HG03460 (cell line): Measurements from ENCODE around the gene NAPB.
"Not testable (repeated sequence)": the region's sequence is repeated elsewhere in the genome, so short reads cannot be mapped to it uniquely, and the experiment has no call there.

Experiments used
- ATAC-seq: cut with Tn5 transposase; IDR thresholded peaks from one replicate; pipeline ENCODE4 v1.9.1; 2021; ENCODE audit not compliant: unreplicated experiment

Gene NAPB

GRCh38 chr20:23420943-23421931, at the start of gene NAPB:
Gene NAPB, minus strand, starts transcription at chr20:23421488. Its CDS starts 86 bp downstream, at chr20:23421402.
- peak; percentile 94 for ATAC-seq

GRCh38 chr20:23466961-23467360, 45.7 kb upstream of the NAPB start:
- ATAC-seq: not testable (repeated sequence)

- no peak for ATAC-seq
These were observed 39.9 kb upstream of the NAPB start for GRCh38 chr20:23461180-23461579.

GRCh38 chr20:23459461-23460150, 38.3 kb upstream of the NAPB start:
- no peak for ATAC-seq

- ATAC-seq: no peak
These were observed 35.6 kb upstream of the NAPB start for GRCh38 chr20:23456873-23457272.

GRCh38 chr20:23456409-23456808, 35.1 kb upstream of the NAPB start:
- no peak for ATAC-seq

- no peak for ATAC-seq
These were observed 34.4 kb upstream of the NAPB start for GRCh38 chr20:23455639-23456038.

GRCh38 chr20:23454816-23455215, 33.5 kb upstream of the NAPB start:
- no peak for ATAC-seq

- no peak for ATAC-seq
These were observed 32.6 kb upstream of the NAPB start for GRCh38 chr20:23453549-23454543.

- ATAC-seq: no peak
These were observed 31.5 kb upstream of the NAPB start, which contains the start of gene CST11 for GRCh38 chr20:23452776-23453175. Gene CST11, minus strand, starts transcription at chr20:23452876. Its CDS starts 65 bp downstream, at chr20:23452811.

- no peak for ATAC-seq
These were observed 30.7 kb upstream of the NAPB start for GRCh38 chr20:23451956-23452487.

GRCh38 chr20:23450877-23451276, 29.6 kb upstream of the NAPB start:
- ATAC-seq: no peak

GRCh38 chr20:23449421-23449820, 28.1 kb upstream of the NAPB start:
- ATAC-seq: no peak

GRCh38 chr20:23448167-23448566, 26.9 kb upstream of the NAPB start:
- ATAC-seq: no peak

GRCh38 chr20:23446505-23446904, 25.2 kb upstream of the NAPB start:
- no peak for ATAC-seq

GRCh38 chr20:23445596-23446217, 24.4 kb upstream of the NAPB start:
- ATAC-seq: no peak

- ATAC-seq: no peak
These were observed 23.6 kb upstream of the NAPB start for GRCh38 chr20:23444859-23445258.

GRCh38 chr20:23442436-23442835, 21.1 kb upstream of the NAPB start:
- no peak for ATAC-seq

GRCh38 chr20:23441850-23442313, 20.6 kb upstream of the NAPB start:
- peak; percentile 76 for ATAC-seq

- ATAC-seq: no peak
These were observed 18.7 kb upstream of the NAPB start for GRCh38 chr20:23440004-23440403.
